GM21825 (cell line): Measurements from ENCODE around the gene AMBRA1.

ENCODE experiments used
- ATAC-seq: cut with Tn5 transposase; IDR thresholded peaks from one replicate; pipeline ENCODE4 v1.9.1; 2021; ENCODE audit warnings: mild to moderate bottlenecking, moderate library complexity; ENCODE audit not compliant: unreplicated experiment

Gene AMBRA1

GRCh38 chr11:46480909-46481308, 112.9 kb downstream of the AMBRA1 start:
- no peak for ATAC-seq

GRCh38 chr11:46480166-46480726, 113.6 kb downstream of the AMBRA1 start:
- no peak for ATAC-seq

GRCh38 chr11:46479601-46480000, 114.2 kb downstream of the AMBRA1 start:
- ATAC-seq = no peak

- no peak for ATAC-seq
These were observed 115.6 kb downstream of the AMBRA1 start for GRCh38 chr11:46478196-46478595.

GRCh38 chr11:46477136-46477535, 116.7 kb downstream of the AMBRA1 start:
- no peak for ATAC-seq

- ATAC-seq = no peak
These were observed 117.8 kb downstream of the AMBRA1 start for GRCh38 chr11:46475926-46476545.

- no peak for ATAC-seq
These were observed 118.5 kb downstream of the AMBRA1 start for GRCh38 chr11:46475051-46475925.

- ATAC-seq = no peak
These were observed 121.2 kb downstream of the AMBRA1 start for GRCh38 chr11:46472662-46472994.

- ATAC-seq = no peak
These were observed 121.7 kb downstream of the AMBRA1 start for GRCh38 chr11:46471943-46472661.

- ATAC-seq = no peak
These were observed 123.9 kb downstream of the AMBRA1 start for GRCh38 chr11:46469926-46470325.

GRCh38 chr11:46465683-46466082, 128.1 kb downstream of the AMBRA1 start:
- no peak for ATAC-seq

GRCh38 chr11:46463701-46464421, 130.0 kb downstream of the AMBRA1 start:
- ATAC-seq = no peak

- no peak for ATAC-seq
These were observed 132.3 kb downstream of the AMBRA1 start for GRCh38 chr11:46461461-46461927.

- no peak for ATAC-seq
These were observed 135.3 kb downstream of the AMBRA1 start for GRCh38 chr11:46458491-46458890.

GRCh38 chr11:46457659-46458424, 136.0 kb downstream of the AMBRA1 start:
- ATAC-seq = no peak

GRCh38 chr11:46457021-46457420, 136.8 kb downstream of the AMBRA1 start:
- ATAC-seq = no peak

GRCh38 chr11:46456269-46457001, 137.4 kb downstream of the AMBRA1 start:
- ATAC-seq = no peak

GRCh38 chr11:46455834-46456233, 138.0 kb downstream of the AMBRA1 start:
- no peak for ATAC-seq

GRCh38 chr11:46452918-46453517, 140.8 kb downstream of the AMBRA1 start:
- no peak for ATAC-seq
